DMS153 treated with DMSO at 0.1 percent for 48 hours (cell line): ENCODE results near the gene TAPBPL.

Experiments used
- DNase-seq: peaks from one replicate; lab custom pipeline; 2025; ENCODE audit not compliant: unreplicated experiment; lab: John Stamatoyannopoulos, UW

Gene TAPBPL

DNA sequence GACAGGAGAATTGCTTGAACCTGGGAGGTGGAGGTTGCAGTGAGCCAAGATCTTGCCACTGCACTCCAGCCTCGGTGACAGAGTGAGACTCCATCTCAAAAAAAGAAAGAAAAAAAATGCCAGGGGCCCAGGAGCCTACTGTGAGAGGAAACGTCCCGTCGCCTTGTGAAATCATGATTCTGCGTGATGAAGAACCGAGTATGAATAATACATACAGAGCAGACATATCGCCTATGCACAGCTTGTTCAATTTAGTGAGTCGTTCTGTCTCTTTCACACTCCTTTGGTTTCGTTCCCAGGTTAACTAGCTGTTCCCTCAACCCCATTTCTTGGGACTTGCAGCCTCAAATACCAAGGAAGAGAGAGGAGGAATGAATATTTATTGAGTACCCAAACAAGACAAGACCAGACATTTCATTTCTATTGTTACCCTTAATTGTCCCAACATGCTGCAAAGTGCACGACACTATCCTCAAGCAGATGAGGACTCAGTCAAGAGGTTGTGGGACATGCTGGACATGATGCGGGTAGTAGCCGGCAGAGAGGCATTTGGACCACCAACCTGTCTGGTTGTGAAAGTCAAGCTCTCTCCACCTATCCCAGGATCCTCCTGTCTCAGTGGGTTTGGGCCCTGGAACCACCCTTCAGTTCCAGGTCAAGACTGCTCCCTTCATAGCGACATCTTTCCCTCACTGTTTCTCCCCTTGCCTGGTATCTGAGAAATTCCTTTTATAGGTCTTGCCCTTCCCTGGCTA lies 15.7 kb upstream of the TAPBPL start:
- DNase-seq: no peak

DNA sequence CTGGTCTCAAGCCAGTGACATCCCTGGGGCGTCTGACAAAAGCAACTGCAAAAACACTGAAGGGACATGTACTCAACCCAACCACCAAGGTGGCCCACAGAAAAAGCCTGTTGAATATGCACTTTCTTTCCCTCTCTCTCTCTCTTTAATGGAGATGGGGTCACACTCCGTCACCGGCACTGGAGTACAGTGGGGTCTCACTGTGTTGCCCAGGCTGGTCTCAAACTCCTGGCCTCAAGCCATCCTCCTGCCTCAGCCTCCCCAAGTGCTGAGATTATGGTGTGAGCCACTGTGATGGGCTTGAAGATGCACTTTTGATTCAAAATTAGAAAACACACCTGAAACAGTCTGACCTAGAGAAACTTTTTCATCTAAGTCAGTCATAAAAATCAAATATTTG lies 14.3 kb upstream of the TAPBPL start:
- no peak for DNase-seq

DNA sequence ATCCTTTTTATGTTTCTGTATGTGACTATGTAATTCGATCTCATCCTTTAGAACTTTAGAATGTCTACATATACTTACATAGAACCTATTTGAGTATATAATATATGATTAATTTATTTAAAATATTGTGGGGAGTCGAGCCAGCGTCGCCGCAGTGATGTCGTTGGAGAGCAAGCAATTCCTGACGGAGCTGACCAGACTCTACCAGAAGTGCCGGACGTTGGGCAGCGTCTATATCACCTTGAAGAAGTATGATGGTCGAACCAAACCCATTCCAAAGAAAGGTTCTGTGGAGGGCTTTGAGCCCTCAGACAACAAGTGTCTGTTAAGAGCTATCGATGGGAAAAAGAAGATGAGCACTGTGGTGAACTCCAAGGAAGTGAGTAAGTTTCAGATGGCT lies 13.5 kb upstream of the TAPBPL start:
- DNase-seq: no peak

DNA sequence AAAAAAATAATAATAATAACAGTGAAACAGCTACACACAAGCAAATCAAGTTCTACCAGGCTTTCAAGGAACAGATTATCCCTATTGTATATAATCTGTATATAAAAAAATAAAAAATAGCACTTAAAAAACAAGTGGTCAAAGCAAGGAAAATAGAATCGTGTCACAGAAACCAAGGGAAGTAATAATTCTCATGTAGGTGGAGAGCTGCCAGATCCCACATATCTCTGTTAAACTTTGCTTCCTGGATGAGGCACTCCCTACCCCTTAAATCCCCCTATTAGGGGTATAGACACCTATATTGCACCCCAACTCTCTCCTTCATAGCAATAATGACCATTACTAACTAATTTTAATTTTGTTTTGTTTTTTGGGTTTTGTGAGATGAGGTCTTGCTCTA lies 11.5 kb upstream of the TAPBPL start:
- DNase-seq: no peak

DNA sequence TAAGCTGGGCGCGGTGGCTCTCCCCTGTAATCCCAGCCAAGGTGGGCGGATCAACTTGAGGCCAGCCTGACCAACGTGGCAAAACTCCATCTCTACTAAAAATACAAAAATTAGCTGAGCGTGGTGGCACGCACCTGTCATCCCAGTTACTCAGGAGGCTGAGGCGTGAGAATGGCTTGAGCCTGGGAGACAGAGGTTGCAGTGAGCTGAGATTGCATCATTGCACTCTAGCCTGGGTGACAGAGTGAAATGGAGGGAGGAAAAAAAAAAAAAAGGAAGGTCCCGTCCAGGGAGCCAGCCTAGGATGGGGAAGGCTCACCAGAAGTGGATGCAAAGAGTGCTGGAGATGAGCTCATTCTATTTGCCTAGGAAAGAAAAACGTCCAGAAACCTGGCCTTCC lies 9.0 kb upstream of the TAPBPL start:
- no peak for DNase-seq

DNA sequence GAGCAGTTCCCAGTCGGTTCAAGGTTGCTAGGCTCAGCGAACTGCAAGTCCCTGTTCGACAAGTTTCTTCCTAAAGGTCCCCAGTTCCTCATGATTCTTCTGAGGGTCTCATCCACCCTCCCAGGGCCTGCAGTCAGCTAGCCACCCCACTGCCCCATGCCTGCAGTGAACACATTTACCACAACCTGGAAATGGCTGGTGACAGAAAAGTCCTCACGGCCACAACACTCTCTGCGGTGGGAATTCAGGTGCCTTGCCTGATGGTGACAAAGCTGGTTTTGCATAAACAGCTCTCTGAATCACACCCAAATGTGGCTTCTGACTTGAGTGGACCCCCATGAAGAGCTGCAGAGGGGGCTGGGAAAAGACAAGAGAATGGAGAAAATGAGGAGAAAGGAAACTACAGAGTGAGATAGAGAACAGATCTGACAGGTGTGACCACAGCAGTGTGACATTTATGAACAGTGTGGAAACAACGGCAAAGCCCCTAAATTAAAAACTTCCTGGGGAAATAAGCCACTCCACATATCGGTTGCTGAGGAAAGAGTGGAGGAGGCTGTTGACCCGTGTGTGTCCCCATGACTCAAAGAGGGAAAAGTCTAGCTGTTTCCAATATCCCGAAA lies 8.4 kb upstream of the TAPBPL start:
- no peak for DNase-seq

DNA sequence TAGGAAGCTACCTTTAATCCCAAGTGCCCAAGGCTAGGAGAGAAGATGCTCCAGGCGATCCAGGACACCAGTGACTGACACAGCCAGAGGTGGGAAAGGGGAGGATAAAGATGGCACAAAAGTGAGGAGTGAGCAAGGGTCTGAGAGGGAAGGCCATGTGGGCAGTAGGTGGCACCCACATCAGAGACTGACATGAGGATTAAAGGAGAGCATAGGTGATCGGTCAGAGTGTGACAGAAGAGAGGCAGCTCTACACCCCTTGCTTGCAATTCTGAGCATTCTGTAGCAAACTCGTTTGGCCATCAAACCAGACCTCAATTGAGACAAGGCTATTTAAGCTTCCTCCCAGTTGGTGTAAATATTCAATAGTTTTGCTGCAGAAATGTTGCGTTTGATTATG lies 7.8 kb upstream of the TAPBPL start:
- no peak for DNase-seq

DNA sequence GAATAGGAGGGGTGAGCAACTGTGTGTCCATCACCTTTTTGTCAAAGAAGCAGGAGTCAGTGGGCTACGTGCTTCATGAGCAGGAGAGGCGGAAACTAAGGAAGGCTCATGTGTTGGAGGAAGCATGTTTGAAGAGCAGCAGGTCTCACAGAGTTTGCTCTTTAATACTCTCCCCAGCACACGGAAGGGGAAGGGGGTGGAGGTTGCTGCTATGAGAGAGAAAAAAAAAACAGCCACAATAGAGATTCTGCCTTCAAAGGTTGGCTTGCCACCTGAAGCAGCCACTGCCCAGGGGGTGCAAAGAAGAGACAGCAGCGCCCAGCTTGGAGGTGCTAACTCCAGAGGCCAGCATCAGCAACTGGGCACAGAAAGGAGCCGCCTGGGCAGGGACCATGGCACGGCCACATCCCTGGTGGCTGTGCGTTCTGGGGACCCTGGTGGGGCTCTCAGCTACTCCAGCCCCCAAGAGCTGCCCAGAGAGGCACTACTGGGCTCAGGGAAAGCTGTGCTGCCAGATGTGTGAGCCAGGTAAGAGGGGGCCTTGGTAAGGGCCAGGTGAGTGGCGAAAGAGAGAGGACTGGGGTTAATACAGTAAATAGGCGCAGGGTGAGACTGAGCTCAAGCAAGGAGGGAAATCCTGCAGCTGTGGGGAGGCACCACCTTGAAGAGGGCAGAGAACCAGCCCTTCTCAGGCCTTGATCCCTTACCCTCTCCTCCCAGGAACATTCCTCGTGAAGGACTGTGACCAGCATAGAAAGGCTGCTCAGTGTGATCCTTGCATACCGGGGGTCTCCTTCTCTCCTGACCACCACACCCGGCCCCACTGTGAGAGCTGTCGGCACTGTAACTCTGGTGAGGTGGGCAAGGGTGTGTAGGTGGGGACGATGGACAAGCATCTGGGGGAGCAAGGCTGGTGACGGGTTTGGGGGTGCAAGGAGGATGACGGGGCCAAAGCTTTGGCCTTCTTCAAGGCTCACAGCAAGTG lies 6.8 kb upstream of the TAPBPL start, which contains the start of gene CD27:
TSS of gene CD27 (plus strand) at position 252 of the 985 bp plus-strand sequence. CDS start at position 393, 141 bp downstream.
- DNase-seq: no peak

DNA sequence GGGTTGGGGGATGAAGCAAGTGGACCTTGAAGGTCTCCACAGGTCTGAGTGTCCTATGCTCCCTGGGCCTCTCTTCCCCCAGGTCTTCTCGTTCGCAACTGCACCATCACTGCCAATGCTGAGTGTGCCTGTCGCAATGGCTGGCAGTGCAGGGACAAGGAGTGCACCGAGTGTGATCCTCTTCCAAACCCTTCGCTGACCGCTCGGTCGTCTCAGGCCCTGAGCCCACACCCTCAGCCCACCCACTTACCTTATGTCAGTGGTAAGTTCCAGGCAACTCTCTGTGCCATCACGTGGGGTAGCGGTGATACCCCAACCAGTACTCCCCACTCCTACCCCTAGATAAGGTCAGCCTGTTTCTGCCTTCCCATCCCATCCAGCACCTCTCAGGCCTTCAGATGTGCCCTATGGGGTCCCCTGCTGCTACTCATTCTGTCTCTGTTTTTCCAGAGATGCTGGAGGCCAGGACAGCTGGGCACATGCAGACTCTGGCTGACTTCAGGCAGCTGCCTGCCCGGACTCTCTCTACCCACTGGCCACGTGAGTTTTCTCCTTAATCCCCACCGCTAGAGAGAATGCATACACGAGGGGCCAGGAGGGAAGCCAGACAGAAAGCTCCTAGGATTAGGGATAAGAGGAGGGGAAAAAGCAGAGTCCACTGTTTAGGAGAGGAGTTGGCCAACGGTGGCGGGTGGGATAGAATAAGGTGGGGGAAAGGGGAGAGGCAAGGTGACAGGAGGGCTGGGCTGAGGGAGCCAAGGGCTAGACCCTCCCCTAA lies 1.6 kb upstream of the TAPBPL start:
- no peak for DNase-seq

DNA sequence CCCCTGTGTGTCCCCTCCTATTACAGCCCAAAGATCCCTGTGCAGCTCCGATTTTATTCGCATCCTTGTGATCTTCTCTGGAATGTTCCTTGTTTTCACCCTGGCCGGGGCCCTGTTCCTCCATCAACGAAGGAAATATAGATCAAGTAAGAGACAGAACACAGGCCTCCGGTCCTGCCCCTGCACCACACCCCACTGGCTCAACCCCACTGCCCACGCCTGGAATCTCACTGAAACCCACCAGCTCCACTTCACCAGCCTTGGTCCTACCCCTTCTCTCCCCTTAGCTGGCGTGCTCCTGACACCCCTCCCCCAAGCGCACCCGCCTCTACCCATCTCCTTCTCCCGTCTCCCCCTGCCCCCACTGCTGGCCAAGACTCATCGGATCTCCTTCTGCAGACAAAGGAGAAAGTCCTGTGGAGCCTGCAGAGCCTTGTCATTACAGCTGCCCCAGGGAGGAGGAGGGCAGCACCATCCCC lies 934 bp upstream of the TAPBPL start:
- DNase-seq: no peak

DNA sequence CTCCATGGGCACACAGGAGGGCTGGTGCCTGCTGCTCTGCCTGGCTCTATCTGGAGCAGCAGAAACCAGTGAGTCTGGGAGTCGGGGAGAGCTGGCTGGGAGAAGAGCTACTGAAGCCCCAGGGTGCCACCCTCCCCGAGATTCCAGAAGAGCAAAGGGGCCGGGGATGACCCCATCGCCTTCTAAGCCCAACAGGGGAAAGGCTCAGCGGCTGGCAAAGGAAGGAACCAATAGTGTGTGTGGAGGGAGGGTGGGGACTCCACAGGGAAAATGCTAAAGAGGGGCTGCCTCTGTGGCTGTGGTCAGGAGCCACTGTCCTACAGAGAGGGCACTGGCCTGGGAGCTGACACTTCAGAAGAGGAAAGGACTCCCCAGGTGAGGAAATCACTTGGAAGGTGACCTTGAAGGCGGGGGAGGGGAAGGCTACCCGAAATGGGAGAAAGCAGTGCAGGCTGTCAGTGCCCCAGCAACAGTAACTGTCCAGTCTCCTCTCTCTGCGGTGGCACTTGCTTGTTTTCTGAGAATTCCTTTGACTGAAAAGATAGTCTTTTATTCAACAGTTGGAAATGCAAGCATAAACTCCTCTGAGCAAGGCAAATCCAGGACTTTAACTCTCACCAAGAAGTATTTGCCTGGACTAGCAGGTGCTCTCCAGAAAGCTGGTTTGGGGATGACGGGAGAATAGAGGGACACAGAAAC lies 552 bp downstream of the TAPBPL start:
- DNase-seq: no peak

DNA sequence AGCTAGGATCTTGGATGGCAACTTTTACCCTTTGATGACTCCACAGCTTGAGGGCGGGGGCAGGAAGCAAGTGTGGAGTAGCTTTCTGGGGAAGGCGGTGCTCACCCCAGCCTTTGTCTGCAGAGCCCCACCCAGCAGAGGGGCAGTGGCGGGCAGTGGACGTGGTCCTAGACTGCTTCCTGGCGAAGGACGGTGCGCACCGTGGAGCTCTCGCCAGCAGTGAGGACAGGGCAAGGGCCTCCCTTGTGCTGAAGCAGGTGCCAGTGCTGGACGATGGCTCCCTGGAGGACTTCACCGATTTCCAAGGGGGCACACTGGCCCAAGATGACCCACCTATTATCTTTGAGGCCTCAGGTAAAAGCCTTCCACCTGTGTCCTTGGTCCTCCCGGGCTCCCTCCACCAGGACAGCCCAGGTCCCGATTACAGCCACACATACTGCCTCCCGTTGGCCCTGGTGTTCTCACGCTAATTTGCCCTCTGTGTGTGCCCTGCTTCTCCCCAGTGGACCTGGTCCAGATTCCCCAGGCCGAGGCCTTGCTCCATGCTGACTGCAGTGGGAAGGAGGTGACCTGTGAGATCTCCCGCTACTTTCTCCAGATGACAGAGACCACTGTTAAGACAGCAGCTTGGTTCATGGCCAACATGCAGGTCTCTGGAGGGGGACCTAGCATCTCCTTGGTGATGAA lies 1.2 kb downstream of the TAPBPL start:
- DNase-seq: no peak

DNA sequence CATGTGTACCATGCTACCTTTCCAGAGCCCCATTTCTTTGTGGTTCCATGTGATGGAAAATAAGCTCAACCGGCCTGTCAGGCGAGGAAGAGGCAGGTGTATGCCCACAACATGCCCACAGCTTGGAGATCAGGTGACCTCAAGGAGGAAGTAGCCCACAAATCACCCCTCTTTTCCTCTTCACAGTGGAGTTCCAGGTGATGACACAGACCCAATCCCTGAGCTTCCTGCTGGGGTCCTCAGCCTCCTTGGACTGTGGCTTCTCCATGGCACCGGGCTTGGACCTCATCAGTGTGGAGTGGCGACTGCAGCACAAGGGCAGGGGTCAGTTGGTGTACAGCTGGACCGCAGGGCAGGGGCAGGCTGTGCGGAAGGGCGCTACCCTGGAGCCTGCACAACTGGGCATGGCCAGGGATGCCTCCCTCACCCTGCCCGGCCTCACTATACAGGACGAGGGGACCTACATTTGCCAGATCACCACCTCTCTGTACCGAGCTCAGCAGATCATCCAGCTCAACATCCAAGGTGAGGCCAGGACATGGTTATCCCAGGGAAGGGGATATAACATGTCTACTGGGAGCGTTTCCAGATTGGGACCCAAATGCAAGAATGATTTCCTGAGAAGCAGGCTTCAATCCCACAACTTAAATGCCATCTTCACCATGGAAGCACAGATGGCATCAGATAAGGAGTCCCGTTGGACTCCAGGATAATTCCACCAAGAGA lies 5.5 kb downstream of the TAPBPL start:
- DNase-seq: no peak

DNA sequence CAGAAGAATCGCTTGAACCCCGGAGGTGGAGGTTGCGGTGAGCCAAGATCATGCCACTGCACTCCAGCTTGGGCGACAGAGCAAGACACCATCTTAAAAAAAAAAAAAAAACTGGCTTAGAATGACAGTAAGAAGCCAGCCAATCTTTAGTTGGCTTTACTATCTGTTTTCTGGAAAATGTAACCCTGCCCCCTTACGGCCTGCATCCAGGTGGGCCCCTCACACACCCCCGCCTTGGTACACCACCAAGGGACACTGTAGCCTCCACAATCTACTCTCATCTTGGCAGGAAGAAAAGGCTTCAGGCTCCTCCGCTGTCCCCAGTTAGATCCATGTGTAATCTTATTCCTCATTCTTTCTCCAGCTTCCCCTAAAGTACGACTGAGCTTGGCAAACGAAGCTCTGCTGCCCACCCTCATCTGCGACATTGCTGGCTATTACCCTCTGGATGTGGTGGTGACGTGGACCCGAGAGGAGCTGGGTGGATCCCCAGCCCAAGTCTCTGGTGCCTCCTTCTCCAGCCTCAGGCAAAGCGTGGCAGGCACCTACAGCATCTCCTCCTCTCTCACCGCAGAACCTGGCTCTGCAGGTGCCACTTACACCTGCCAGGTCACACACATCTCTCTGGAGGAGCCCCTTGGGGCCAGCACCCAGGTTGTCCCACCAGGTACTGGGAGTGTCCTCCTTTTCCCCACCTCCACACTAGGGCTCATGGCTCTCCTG lies 6.6 kb downstream of the TAPBPL start:
- DNase-seq: no peak

DNA sequence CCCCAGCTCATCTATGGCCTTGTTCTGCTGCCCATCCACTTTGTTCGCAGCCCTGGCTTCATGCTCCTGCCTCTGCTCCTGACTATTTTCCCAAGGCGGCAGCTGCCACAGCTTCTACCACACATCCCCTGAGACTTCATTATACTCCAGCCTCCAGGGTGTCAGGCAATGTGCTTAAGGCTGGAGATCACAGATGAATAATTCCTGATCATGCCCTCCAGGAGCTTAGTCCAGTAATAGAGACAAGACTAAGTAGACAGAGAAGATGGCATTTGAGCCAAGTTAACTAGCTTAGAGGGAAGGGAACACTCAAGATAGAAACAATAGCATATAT lies 7.1 kb downstream of the TAPBPL start:
- no peak for DNase-seq

DNA sequence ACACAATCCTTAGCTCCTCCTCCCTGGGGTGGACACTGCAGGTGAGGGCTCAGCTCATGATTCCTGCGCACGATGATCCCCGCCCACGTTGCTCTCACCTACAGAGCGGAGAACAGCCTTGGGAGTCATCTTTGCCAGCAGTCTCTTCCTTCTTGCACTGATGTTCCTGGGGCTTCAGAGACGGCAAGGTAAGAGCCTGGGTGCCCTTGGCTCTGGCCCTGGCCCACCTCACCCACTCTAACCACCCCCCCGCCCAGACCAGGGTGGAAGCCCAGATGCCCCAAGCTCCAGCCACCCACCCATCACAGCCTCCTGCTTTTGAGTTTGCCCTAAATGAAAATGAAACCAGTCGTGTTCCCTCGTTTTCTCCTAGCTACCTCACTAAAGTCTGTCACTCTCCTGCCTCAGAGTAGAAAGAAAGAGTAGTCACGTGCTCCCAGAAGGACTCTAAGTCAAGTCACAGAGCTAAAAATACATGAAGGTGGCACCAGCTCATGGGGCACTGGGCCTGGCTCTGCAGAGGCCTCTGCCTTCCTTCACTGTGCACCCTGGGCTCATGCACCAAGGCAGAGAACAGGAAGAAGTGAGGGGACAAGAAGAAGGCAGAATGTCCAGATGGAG lies 9.0 kb downstream of the TAPBPL start:
- no peak for DNase-seq

DNA sequence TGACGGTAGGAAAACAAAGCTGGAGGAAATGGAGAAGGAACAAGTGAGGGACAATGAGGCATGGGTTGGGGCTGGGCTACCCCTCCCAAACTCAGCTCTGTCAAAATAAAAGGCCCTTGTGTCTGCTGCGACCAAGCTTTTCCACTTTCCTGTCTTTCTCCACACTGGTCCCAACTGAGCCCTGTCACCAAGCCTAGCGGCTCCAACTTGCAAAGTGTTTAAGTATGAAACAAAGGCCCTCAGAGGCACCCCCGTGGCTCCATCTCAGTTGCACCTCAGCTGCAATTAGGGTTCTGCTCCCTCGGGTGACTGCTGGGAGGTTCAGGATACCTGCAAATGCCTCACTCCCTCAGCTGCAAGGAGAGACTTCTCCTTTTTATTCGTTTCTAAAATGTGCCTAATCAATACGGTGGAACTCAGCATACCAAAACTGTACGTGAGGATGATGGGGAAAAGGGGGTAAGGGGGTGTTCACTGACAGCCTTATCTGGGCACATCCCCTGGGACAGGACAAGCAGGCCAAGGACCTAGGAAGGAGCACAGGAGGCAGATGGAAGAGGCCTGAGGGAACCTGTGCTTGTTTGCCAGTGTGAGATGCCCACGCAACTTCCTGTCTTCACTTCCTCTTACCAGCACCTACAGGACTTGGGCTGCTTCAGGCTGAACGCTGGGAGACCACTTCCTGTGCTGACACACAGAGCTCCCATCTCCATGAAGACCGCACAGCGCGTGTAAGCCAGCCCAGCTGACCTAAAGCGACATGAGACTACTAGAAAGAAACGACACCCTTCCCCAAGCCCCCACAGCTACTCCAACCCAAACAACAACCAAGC lies 9.8 kb downstream of the TAPBPL start:
- no peak for DNase-seq
